Esophagus muscularis mucosa (tissue), 4 donors: ENCODE measurements around the gene NME7. TPM values are rescaled to one million over a fixed set of nuclear protein-coding genes. Genes with fewer than 3 reads are reported as not detected.

Source experiments
- DNase-seq: peaks from one replicate; pipeline ENCODE4 v3.0.0-alpha.2; 2017; ENCODE audit errors: extremely low spot score
- H3K27ac ChIP-seq, 4 donors: fragments of 200-600 bp; sonication (generic); replicated peaks in 1 of 4; 1 replicate in 3 of 4; 2 replicates in 1 of 4; pipeline ENCODE4 v1.5.1; 2016 to 2019; ENCODE audit warnings: mild to moderate bottlenecking in 1 of 4
- H3K27me3 ChIP-seq, 4 donors: fragments of 200-600 bp; sonication (generic); one replicate each; pipeline versions ENCODE4 v1.5.1 to v1.6.0; 2016 to 2019
- H3K36me3 ChIP-seq, 4 donors: fragments of 200-600 bp; sonication (generic); one replicate each; pipeline ENCODE4 v1.5.1; 2016 to 2019
- H3K4me1 ChIP-seq, 4 donors: fragments of 200-600 bp; sonication (generic); one replicate each; pipeline ENCODE4 v1.5.1; 2016 to 2019
- H3K4me3 ChIP-seq, 4 donors: fragments of 200-600 bp; sonication (generic); 1 replicate in 2 of 4; 2 replicates in 2 of 4; pipeline ENCODE4 v1.5.1; 2016 to 2019; ENCODE audit warnings: mild to moderate bottlenecking in 4 of 4, moderate library complexity in 1 of 4
- H3K9me3 ChIP-seq, 4 donors: fragments of 200-600 bp; sonication (generic); 1 replicate in 3 of 4; 2 replicates in 1 of 4; pipeline ENCODE4 v1.5.1; 2016 to 2019
- EP300 ChIP-seq: sonication (generic); formaldehyde crosslinking; IDR thresholded peaks from one replicate; pipeline ENCODE4 v1.6.1; 2017; ENCODE audit warnings: antibody characterized with exemption
- POLR2A ChIP-seq: fragments of 450-650 bp; IDR thresholded peaks from one replicate; pipeline ENCODE4 v1.6.1; 2017; ENCODE audit warnings: antibody characterized with exemption, moderate library complexity, mild to moderate bottlenecking, low read depth
- POLR2AphosphoS5 ChIP-seq, 2 donors: sonication (generic); formaldehyde crosslinking; IDR thresholded peaks; one replicate each; pipeline ENCODE4 v1.6.1; 2017; ENCODE audit warnings: antibody characterized with exemption in 2 of 2
- WGBS: methylation state at CpG from one replicate; pipeline ENCODE4 v1.1.5; 2018; 5-methylcytosine and 5-hydroxymethylcytosine counted together
- intact Hi-C: fragments of 100-400 bp; cut with DNase I; formaldehyde crosslinking; loops from one replicate; pipeline ENCODE4 v1.15.1; 2023
- total RNA-seq, 4 donors: library from RNA; depleted of rRNA; stranded (reverse); fragments of >200 nt; gene quantifications; one replicate each; pipeline versions ENCODE4 v1.1.0 to v1.2.1, GENCODE V29; 2016
- TF ChIP-seq, protein P1 (sequence below), 3 experiments: fragments of 200-600 bp in 2 of 3; fragments of 450-650 bp in 1 of 3; sonication (generic) in 2 of 3; IDR thresholded peaks; one replicate each; pipeline ENCODE4 v1.5.1; 2017 to 2019; ENCODE audit warnings: antibody characterized with exemption in 3 of 3, mild to moderate bottlenecking in 2 of 3, moderate library complexity in 1 of 3

Gene NME7
- total RNA-seq, 4 donors from 2014 or later = 10.2 to 27.8 (median 14.5) TPM

DNA sequence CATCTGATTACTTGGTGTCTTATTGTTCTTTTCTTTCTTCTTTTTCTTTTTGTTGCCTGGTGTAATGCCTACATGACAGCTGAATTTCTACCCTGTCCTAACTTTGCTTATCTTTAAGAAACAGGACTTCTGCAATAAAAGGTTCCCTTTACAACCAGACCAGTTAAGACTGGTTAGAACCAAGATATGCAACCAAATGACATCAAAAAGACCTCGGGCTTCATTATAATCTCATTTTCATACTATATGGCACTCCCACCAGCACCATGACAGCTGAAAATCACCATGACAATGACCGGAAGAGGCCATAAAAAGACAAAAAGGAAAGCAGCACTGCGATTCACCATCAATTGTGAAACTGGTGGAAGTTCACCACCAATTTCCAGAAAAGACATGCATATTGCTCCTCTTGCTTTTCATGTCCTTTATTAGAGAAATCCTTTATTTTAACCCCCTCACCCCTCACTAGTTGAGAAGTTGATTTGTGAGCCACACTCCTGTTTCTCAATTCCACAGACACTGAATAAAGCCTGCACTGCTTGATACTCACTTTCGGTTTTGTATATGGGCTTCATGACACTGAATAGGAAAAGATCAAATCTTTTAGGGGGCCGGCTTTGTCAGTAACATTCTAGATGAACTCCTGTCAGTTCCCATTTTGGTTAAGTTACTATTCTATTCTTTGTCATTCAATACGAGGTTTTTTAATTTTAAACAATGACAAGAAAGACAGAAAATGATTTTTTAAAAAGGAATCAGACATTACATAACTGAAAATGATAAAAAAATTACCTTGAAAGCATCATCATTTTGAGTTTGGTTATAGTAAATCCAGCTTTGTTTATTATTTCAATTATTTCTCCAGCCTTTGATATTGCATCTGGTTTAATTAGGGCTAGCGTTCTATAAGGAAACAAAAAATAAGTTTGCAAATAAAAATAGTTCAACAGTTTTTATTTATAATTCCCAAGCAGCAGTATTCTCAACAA is 58.1 kb downstream of the NME7 start:
- Histone ChIP-seq H3K36me3 (peaks cover 0 to 28% (median 4%) of the 10 kb centered on the region in 4 donors), H3K27ac (no peak overlapping the region), H3K27me3 (no peaks in the 10 kb centered on the region), H3K4me1 (no peaks in the 10 kb centered on the region), H3K9me3 (no peaks in the 10 kb centered on the region), H3K4me3 (no peak overlapping the region)
- no peak for DNase-seq
- TF ChIP-seq, protein P1, sequence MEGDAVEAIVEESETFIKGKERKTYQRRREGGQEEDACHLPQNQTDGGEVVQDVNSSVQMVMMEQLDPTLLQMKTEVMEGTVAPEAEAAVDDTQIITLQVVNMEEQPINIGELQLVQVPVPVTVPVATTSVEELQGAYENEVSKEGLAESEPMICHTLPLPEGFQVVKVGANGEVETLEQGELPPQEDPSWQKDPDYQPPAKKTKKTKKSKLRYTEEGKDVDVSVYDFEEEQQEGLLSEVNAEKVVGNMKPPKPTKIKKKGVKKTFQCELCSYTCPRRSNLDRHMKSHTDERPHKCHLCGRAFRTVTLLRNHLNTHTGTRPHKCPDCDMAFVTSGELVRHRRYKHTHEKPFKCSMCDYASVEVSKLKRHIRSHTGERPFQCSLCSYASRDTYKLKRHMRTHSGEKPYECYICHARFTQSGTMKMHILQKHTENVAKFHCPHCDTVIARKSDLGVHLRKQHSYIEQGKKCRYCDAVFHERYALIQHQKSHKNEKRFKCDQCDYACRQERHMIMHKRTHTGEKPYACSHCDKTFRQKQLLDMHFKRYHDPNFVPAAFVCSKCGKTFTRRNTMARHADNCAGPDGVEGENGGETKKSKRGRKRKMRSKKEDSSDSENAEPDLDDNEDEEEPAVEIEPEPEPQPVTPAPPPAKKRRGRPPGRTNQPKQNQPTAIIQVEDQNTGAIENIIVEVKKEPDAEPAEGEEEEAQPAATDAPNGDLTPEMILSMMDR (IDR thresholded peaks at IDR 0.05) = no peak
- TF ChIP-seq POLR2AphosphoS5 (IDR thresholded peaks at IDR 0.05) = no peak
- TF ChIP-seq POLR2A = no peak
- no peak for TF ChIP-seq EP300
- intact Hi-C loops = no loop called here
- WGBS = 77% methylated on average over 7 of the region's 7 CpGs

DNA sequence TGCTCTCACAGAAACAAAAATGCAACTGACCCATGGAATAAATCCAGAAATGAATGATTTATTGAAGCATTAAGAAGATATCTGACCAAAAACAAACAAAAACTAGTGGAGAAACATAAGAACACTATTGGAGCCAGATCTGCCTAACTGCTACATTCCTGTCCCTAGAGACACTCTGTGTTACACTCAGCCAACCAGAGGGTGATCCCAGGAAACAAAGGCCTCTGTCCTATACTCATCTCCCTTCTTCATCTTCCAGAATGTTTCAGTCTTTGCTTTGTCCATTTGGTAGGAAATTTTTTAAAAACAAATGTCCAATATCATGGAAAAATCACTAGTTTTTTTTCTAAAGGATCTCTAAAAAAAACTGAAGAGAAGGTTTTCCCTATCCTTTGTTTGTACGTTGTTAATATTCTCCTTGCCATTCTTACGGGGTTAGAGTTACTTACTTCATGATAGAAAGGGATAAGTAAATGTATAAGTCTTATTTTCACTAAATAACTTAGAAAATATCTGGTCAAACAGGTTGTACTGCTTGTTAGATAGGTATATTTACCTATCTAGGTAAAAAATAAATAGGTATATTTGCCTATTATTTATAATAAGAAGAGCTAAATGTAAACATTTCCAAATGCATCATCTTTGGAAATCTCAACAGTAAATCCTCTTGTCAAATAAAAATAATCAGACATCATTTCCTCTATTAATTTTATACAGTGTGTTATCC is 59.1 kb downstream of the NME7 start:
- Histone ChIP-seq H3K4me1 (no peaks in the 10 kb centered on the region), H3K4me3 (no peak overlapping the region), H3K36me3 (peaks cover 0 to 28% (median 4%) of the 10 kb centered on the region in 4 donors), H3K27me3 (no peaks in the 10 kb centered on the region), H3K27ac (no peak overlapping the region), H3K9me3 (no peaks in the 10 kb centered on the region)
- no peak for TF ChIP-seq EP300
- TF ChIP-seq POLR2AphosphoS5 (IDR thresholded peaks at IDR 0.05) = no peak
- TF ChIP-seq, protein P1 (IDR thresholded peaks at IDR 0.05) = no peak
- no peak for TF ChIP-seq POLR2A
- WGBS = 93% methylated on average over 2 of the region's 2 CpGs
- intact Hi-C loops = no loop called here
- no peak for DNase-seq

DNA sequence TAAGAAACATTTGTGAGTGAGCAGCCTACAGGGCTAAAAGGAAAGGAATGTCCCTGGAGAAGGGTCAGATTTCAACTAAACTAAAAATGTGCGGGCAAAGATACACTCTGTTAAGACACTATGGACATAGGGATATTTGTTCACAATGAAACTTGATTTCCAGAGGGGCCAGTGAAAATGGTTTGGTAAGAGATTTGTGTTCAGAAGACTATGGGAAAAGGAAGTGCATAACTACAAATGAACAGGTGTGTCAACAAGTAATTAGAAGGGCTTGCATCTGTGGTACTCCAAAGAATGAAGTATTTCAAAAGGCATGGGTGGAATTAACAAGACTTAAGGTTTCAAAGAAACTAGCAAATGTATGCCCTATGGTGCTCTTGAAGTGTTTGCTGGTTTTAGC is 60.4 kb downstream of the NME7 start:
- H3K27ac ChIP-seq = no peak overlapping the region
- H3K4me1 ChIP-seq = no peaks in the 10 kb centered on the region
- DNase-seq = no peak
- 95% methylated on average over 1 of the region's 1 CpG for WGBS
- intact Hi-C loops = no loop called here
- TF ChIP-seq EP300 (no peak), POLR2AphosphoS5 (IDR thresholded peaks at IDR 0.05) (no peak), POLR2A (no peak)
- TF ChIP-seq, protein P1 (IDR thresholded peaks at IDR 0.05) = no peak
- H3K27me3 ChIP-seq = no peaks in the 10 kb centered on the region
- no peak overlapping the region for H3K4me3 ChIP-seq
- H3K9me3 ChIP-seq = no peaks in the 10 kb centered on the region
- peaks cover 0 to 29% (median 5%) of the 10 kb centered on the region in 4 donors for H3K36me3 ChIP-seq

DNA sequence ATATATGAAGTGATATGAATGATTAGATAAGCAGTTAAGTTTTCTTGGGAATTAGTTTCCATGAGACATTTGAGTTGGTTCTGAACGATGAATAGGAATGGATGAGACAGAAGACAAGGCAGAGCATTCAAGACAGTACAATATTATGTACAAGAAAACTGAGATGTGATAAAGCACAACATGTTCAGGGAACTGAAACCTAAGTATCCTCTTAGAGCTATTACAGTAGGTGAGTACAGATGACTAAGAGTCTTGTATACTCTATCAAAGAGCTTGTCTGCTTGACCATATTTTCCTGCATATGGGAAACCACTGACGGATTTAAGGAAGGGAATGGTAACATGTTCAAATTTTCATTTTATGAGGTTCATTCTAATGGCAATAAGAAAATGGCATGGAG is 61.6 kb downstream of the NME7 start:
- Histone ChIP-seq H3K4me3 (no peak overlapping the region), H3K9me3 (no peaks in the 10 kb centered on the region), H3K27ac (no peak overlapping the region), H3K27me3 (no peaks in the 10 kb centered on the region), H3K4me1 (no peaks in the 10 kb centered on the region), H3K36me3 (peaks cover 0 to 33% (median 4%) of the 10 kb centered on the region in 4 donors)
- WGBS = 74% methylated on average over 2 of the region's 2 CpGs
- DNase-seq = no peak
- TF ChIP-seq POLR2A (no peak), POLR2AphosphoS5 (IDR thresholded peaks at IDR 0.05) (no peak), EP300 (no peak)
- TF ChIP-seq, protein P1 (IDR thresholded peaks at IDR 0.05) = no peak
- intact Hi-C loops = no loop called here
